ENCODE data around the gene AP1G1.
A peak's percentile ranks its signal among the peaks of the same experiment; 100 is the strongest.
"Not testable (repeated sequence)": the region's sequence is repeated elsewhere in the genome, so short reads cannot be mapped to it uniquely, and the experiment has no call there.

The AP1G1 gene

GRCh38 chr16:71808593-71809459, at the start of gene AP1G1:
AP1G1 (minus strand) TSS chr16:71808834; CDS start chr16:71789479, 19,355 bp downstream.
- DNase-seq (ENCODE audit: low read depth), result peak; percentile 84

- no peak for DNase-seq (ENCODE audit: low read depth)
Measured at GRCh38 chr16:71855937-71856662, 47.5 kb upstream of the AP1G1 start.

GRCh38 chr16:71854369-71854948, 45.8 kb upstream of the AP1G1 start:
- no peak for DNase-seq (ENCODE audit: low read depth)

GRCh38 chr16:71853413-71853812, 44.8 kb upstream of the AP1G1 start:
- no peak for DNase-seq (ENCODE audit: low read depth)

DNA sequence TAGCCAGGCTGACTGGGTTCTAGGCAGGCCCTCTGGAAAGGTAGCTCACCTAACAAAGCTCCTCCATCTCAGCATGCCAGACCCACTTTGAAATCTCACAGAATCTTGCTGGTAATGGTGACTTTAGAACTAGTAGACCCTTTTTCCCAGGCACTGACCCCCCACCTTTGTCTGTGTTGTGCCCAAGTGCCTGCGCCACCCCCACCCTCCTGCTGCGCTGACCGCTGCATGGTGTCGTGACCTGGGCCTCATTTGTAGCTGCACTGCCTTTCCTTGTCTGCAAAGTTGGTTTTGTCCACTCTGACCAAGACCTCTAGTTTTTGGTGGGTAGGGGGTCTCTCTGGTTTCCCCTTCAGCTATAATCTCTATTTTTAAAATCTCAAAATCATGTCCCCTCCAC, 43.9 kb upstream of the AP1G1 start:
- DNase-seq (ENCODE audit: low read depth), result no peak

GRCh38 chr16:71852158-71852557, 43.5 kb upstream of the AP1G1 start:
- DNase-seq (ENCODE audit: low read depth), result no peak

DNA sequence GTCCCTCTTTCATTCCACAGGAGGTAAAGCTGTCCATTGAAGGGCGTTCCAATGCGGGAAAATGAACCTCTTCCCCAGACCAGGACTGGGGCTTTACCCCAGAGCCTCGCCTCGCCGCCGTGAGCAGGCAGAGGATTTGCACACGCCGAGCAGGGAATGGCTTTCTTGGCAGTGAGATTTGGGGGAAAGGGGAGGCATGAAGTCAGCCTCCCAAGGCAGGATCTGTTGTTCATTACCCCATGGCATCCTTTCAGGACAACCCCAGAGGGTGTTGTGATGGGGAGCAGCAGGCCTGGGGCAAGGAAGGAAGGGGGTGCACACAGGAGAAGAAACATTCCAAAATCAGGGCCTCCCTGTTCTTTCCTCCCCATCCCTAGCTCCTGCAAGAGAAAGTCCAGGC, 43.1 kb upstream of the AP1G1 start:
- no peak for DNase-seq (ENCODE audit: low read depth)

GRCh38 chr16:71848622-71849021, 40.0 kb upstream of the AP1G1 start:
- no peak for DNase-seq (ENCODE audit: low read depth)

GRCh38 chr16:71847096-71847495, 38.5 kb upstream of the AP1G1 start:
- DNase-seq (ENCODE audit: low read depth), result no peak

GRCh38 chr16:71846431-71846830, 37.8 kb upstream of the AP1G1 start:
- DNase-seq (ENCODE audit: low read depth), result no peak

GRCh38 chr16:71845639-71846430, 37.2 kb upstream of the AP1G1 start, which contains the start of gene ATXN1L:
ATXN1L (plus strand) TSS chr16:71845976; CDS start chr16:71849741, 3,765 bp downstream.
- peak; percentile 84 for DNase-seq (ENCODE audit: low read depth)

- DNase-seq (ENCODE audit: low read depth), result no peak
Measured at GRCh38 chr16:71843572-71843971, 34.9 kb upstream of the AP1G1 start.

GRCh38 chr16:71840052-71840451, 31.4 kb upstream of the AP1G1 start:
- no peak for DNase-seq (ENCODE audit: low read depth)

GRCh38 chr16:71837150-71837549, 28.5 kb upstream of the AP1G1 start:
- DNase-seq (ENCODE audit: low read depth), result no peak

DNA sequence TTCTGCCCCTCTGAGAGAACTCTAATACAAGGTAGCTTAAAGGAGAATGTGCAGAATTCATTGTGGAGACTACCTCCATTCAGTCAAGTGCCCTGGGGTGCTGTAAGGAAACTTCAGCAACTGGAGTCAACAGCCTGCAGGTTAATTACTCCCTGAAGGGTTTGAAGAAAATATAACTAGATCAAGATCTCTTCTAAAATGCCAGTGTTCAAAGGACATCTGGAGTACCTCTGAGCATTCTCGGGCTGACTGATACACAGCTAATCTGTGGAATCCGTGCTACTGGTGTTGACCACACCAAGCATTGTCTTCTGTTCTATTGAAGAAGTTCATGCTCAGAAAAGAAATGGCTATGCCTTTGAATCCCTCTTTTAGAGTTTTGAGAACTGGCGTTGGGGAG, 25.7 kb upstream of the AP1G1 start:
- no peak for DNase-seq (ENCODE audit: low read depth)

DNA sequence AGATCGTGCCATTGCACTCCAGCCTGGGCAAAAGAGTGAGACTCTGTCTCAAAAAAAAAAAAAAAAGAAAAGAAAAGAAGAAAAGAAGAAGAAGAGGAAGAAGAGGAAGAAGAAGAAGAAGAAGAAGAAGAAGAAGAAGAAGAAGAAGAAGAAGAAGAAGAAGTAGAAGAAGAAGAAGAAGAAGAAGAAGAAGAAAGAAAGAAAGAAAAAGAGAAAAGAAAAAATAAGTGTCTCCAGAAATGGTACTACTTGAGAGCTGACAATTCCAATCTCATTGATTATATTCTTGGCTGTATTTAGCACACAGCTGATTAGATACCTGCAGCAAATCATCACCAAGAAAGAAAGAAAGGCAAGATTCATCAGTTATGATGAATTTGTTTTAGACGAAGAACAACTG, 23.5 kb upstream of the AP1G1 start:
- not testable (repeated sequence) for DNase-seq (ENCODE audit: low read depth)

GRCh38 chr16:71831698-71832097, 23.1 kb upstream of the AP1G1 start:
- DNase-seq (ENCODE audit: low read depth), result not testable (repeated sequence)

- no peak for DNase-seq (ENCODE audit: low read depth)
Measured at GRCh38 chr16:71830359-71830758, 21.7 kb upstream of the AP1G1 start.

- DNase-seq (ENCODE audit: low read depth), result no peak
Measured at GRCh38 chr16:71826533-71827017, 17.9 kb upstream of the AP1G1 start.

DNA sequence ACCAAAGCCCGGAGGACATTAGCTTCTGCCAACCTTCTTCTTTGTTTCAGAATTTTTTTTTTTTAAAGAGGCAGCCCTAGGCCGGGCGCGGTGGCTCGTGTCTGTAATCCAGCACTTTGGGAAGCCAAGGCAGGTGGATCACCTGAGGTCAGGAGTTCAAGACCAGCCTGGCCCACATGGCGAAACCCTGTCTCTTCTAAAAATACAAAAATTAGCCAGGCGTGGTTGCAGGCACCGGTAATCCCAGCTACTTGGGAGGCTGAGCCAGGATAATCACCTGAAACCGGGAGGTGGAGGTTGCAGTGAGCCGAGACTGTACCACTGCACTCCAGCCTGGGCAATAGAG, 8.5 kb upstream of the AP1G1 start:
- not testable (repeated sequence) for DNase-seq (ENCODE audit: low read depth)

DNA sequence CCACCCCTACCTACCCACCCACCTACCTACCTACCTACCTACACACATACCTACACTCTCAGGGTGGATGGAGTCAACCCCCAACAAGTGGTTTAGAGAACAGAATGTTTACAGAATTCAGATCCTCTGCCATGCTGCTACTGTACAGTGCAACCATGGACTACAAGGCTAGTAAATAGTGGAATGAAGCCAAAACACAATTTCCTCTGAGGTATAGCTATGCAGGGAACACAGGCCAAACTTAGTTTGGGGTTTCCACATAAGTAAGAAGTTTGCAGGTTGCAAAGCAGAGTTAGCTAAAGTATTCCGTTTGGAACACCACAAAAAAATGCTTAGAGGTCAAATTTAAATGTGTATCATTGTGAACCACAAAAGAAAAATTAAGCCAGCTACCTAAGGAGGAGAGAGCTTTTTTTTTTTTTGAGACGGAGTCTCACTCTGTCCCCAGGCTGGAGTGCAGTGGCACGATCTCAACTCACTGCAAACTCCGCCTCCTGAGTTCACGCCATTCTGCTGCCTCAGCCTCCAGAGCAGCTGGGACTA, 2.7 kb upstream of the AP1G1 start:
- DNase-seq (ENCODE audit: low read depth), result no peak

DNA sequence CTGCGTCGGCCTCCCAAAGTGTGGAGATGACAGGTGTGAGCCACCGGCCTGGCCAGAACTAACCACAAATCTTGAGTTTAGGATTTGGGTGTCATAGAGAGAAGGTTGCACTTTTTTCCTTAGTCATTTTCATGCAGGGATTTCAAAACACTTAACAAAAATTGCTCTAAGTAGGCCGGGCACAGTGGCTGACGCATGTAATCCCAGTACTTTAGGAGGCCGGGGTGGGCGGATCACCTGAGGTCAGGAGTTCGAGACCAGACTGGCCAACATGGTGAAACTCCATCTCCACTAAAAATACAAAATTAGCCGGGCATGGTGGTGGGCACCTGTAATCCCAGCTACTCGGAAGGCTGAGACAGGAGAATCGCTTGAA, 1.5 kb upstream of the AP1G1 start:
- DNase-seq (ENCODE audit: low read depth), result not testable (repeated sequence)

Measured in stimulated activated CD8-positive, alpha-beta memory T cell treated with anti-CD3 and anti-CD28 coated beads, Interleukin-15, amount 100 ng/mL, for 1 hour (primary cell).